ENCODE data around the gene SMC5.
"Not testable (repeated sequence)": the region's sequence is repeated elsewhere in the genome, so short reads cannot be mapped to it uniquely, and the experiment has no call there.

The SMC5 gene

GRCh38 chr9:70374962-70375618, 116.3 kb downstream of the SMC5 start:
- DNase-seq: no peak

GRCh38 chr9:70382046-70382708, 123.4 kb downstream of the SMC5 start:
- DNase-seq: no peak

GRCh38 chr9:70382709-70383605, 124.2 kb downstream of the SMC5 start:
- DNase-seq: no peak

- DNase-seq: no peak
Measured at GRCh38 chr9:70385426-70385825, 126.6 kb downstream of the SMC5 start.

GRCh38 chr9:70387663-70388062, 128.9 kb downstream of the SMC5 start:
- no peak for DNase-seq

GRCh38 chr9:70389188-70389587, 130.4 kb downstream of the SMC5 start:
- DNase-seq: no peak

GRCh38 chr9:70389621-70390266, 131.0 kb downstream of the SMC5 start:
- DNase-seq: peak; percentile 42

- DNase-seq: no peak
Measured at GRCh38 chr9:70390933-70391341, 132.2 kb downstream of the SMC5 start.

- no peak for DNase-seq
Measured at GRCh38 chr9:70392189-70392588, 133.4 kb downstream of the SMC5 start.

- DNase-seq: no peak
Measured at GRCh38 chr9:70392850-70393249, 134.1 kb downstream of the SMC5 start.

- no peak for DNase-seq
Measured at GRCh38 chr9:70395652-70396051, 136.9 kb downstream of the SMC5 start.

GRCh38 chr9:70398145-70398556, 139.4 kb downstream of the SMC5 start:
- no peak for DNase-seq

GRCh38 chr9:70399141-70399540, 140.4 kb downstream of the SMC5 start:
- no peak for DNase-seq

- DNase-seq: no peak
Measured at GRCh38 chr9:70400107-70400892, 141.5 kb downstream of the SMC5 start.

- not testable (repeated sequence) for DNase-seq
Measured at GRCh38 chr9:70401241-70401640, 142.5 kb downstream of the SMC5 start.

- DNase-seq: no peak
Measured at GRCh38 chr9:70402213-70402612, 143.4 kb downstream of the SMC5 start.

GRCh38 chr9:70403166-70403565, 144.4 kb downstream of the SMC5 start:
- no peak for DNase-seq

GRCh38 chr9:70403618-70404025, 144.8 kb downstream of the SMC5 start:
- no peak for DNase-seq

GRCh38 chr9:70404261-70404660, 145.5 kb downstream of the SMC5 start:
- no peak for DNase-seq

Measured in right hindlimb (tissue), 1 donor.